ENCODE measurements around the gene OSBPL7.

Gene OSBPL7

DNA sequence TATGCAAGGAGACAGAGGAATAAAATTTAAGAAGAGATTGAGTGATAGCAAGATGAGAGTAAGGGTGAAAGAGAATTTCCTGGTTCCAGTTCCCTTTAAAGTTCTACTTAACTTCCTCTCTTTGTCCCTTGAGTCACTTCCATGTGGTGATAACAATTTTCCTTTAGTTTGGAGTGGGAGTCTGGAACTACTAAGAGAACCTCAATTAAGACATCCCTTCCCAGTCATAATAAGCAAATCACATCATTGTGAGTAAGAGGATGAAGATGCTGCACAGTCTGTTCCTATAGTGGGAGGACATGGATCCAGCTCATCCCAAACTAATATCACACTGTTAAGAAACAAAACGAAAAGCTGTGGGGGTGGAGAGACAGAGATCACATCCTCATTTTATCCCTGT, 64.2 kb downstream of the OSBPL7 start:
- no peak for DNase-seq
